HEK293 (cell line): Measurements from ENCODE around the gene CHL1.

Experiments used
- PRDM1 ChIP-seq: fragments of 450-650 bp; formaldehyde crosslinking; IDR thresholded peaks from 2 replicates; pipeline ENCODE4; 2016; ENCODE audit warnings: missing biosample characterization, missing genetic modification characterization
- TCF7L2 ChIP-seq: IDR thresholded peaks from 2 replicates; pipeline ENCODE4 v1.6.1; 2011; ENCODE audit warnings: low read depth, mild to moderate bottlenecking, inconsistent platforms, low read length, moderate library complexity, borderline replicate concordance
- TRIM28 ChIP-seq: IDR thresholded peaks from 2 replicates; pipeline ENCODE4 v1.6.1; 2011; ENCODE audit warnings: low read length, control low read depth, borderline replicate concordance
- ZNF132 ChIP-seq: fragments of 450-650 bp; formaldehyde crosslinking; IDR thresholded peaks from 2 replicates; pipeline ENCODE4 v1.5.1; 2017; ENCODE audit warnings: missing biosample characterization, missing genetic modification characterization, borderline replicate concordance
- ZNF274 ChIP-seq, 2 experiments: fragments of 200-500 bp in 1 of 2; fragments of 450-650 bp in 1 of 2; sonication (Bioruptor generic) in 1 of 2; formaldehyde crosslinking in 1 of 2; IDR thresholded peaks; 2 replicates each; pipeline versions ENCODE4 v1.5.1 to v1.6.1; 2014 to 2016; ENCODE audit warnings: borderline replicate concordance in 1 of 2, inconsistent platforms in 1 of 2, low read length in 1 of 2, missing biosample characterization in 1 of 2, missing genetic modification characterization in 1 of 2
- ZNF544 ChIP-seq: fragments of 450-650 bp; formaldehyde crosslinking; IDR thresholded peaks from 2 replicates; pipeline ENCODE4 v1.5.0; 2017; ENCODE audit warnings: missing biosample characterization, missing genetic modification characterization
- ZNF561 ChIP-seq: fragments of 450-650 bp; IDR thresholded peaks from 2 replicates; pipeline ENCODE4 v1.5.1; 2018; ENCODE audit warnings: missing biosample characterization, missing genetic modification characterization, borderline replicate concordance
- ZNF785 ChIP-seq: fragments of 450-650 bp; formaldehyde crosslinking; IDR thresholded peaks from 2 replicates; pipeline ENCODE4 v1.5.1; 2016; ENCODE audit warnings: missing biosample characterization, missing genetic modification characterization
- TF ChIP-seq, protein P1 (sequence below): fragments of 450-650 bp; formaldehyde crosslinking; IDR thresholded peaks from 2 replicates; pipeline ENCODE4 v1.5.1; 2016; ENCODE audit warnings: missing biosample characterization, missing genetic modification characterization
- TF ChIP-seq, protein P2 (sequence below): fragments of 450-650 bp; formaldehyde crosslinking; IDR thresholded peaks from 2 replicates; pipeline ENCODE4 v1.5.1; 2016; ENCODE audit warnings: missing biosample characterization, missing genetic modification characterization
- TF ChIP-seq, protein P3 (sequence below): fragments of 450-650 bp; formaldehyde crosslinking; IDR thresholded peaks from 2 replicates; pipeline ENCODE4 v1.5.1; 2016; ENCODE audit warnings: missing biosample characterization, missing genetic modification characterization
- TF ChIP-seq, protein P4 (sequence below): fragments of 450-650 bp; formaldehyde crosslinking; IDR thresholded peaks from 2 replicates; pipeline ENCODE4 v1.5.1; 2016; ENCODE audit warnings: missing biosample characterization, missing genetic modification characterization
- TF ChIP-seq, protein P5 (sequence below): fragments of 450-650 bp; IDR thresholded peaks from 2 replicates; pipeline ENCODE4 v1.5.1; 2018; ENCODE audit warnings: missing biosample characterization, mild to moderate bottlenecking, missing genetic modification characterization

DNA sequence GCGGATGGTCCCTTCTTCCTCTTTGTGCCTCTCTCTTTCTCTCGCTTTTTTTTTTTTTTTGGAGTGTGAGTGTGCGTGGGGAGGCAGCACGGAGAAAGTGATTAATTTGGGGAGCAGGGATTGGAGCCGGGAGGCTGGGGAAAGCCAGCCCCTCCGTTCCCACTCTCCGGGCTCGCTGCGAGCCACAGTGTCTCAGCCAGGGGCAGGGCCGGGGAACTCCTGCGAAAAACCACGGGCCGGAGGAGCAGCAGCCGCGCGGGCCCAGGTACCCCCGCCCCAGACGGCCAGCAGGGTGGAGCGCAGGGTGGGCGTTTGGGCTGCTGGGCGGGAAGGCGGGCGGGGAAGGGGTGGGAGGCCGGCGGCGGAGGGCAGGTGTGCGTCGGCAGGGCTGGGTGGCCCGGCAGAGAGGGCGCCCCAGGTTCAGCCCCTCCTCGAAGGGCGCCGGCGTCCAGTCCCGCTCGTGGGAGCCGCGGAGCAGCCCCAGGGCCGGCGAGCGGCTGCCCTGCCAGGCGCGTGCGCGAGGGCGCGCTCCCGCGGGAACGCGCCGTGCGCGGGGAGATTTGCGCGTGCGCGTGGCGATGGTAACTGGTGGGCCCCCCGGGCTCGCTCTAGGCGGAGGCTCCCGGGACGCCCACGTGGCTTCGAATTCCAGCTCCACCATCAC, 1.4 kb downstream of the CHL1 start:
- TF ChIP-seq ZNF132 (tag by site-specific recombination), result no peak
- TF ChIP-seq, protein P1, sequence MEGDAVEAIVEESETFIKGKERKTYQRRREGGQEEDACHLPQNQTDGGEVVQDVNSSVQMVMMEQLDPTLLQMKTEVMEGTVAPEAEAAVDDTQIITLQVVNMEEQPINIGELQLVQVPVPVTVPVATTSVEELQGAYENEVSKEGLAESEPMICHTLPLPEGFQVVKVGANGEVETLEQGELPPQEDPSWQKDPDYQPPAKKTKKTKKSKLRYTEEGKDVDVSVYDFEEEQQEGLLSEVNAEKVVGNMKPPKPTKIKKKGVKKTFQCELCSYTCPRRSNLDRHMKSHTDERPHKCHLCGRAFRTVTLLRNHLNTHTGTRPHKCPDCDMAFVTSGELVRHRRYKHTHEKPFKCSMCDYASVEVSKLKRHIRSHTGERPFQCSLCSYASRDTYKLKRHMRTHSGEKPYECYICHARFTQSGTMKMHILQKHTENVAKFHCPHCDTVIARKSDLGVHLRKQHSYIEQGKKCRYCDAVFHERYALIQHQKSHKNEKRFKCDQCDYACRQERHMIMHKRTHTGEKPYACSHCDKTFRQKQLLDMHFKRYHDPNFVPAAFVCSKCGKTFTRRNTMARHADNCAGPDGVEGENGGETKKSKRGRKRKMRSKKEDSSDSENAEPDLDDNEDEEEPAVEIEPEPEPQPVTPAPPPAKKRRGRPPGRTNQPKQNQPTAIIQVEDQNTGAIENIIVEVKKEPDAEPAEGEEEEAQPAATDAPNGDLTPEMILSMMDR, result no peak
- no peak for TF ChIP-seq ZNF785
- TF ChIP-seq, protein P2, sequence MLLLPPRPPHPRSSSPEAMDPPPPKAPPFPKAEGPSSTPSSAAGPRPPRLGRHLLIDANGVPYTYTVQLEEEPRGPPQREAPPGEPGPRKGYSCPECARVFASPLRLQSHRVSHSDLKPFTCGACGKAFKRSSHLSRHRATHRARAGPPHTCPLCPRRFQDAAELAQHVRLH (tag by site-specific recombination), result no peak
- TF ChIP-seq, protein P3, sequence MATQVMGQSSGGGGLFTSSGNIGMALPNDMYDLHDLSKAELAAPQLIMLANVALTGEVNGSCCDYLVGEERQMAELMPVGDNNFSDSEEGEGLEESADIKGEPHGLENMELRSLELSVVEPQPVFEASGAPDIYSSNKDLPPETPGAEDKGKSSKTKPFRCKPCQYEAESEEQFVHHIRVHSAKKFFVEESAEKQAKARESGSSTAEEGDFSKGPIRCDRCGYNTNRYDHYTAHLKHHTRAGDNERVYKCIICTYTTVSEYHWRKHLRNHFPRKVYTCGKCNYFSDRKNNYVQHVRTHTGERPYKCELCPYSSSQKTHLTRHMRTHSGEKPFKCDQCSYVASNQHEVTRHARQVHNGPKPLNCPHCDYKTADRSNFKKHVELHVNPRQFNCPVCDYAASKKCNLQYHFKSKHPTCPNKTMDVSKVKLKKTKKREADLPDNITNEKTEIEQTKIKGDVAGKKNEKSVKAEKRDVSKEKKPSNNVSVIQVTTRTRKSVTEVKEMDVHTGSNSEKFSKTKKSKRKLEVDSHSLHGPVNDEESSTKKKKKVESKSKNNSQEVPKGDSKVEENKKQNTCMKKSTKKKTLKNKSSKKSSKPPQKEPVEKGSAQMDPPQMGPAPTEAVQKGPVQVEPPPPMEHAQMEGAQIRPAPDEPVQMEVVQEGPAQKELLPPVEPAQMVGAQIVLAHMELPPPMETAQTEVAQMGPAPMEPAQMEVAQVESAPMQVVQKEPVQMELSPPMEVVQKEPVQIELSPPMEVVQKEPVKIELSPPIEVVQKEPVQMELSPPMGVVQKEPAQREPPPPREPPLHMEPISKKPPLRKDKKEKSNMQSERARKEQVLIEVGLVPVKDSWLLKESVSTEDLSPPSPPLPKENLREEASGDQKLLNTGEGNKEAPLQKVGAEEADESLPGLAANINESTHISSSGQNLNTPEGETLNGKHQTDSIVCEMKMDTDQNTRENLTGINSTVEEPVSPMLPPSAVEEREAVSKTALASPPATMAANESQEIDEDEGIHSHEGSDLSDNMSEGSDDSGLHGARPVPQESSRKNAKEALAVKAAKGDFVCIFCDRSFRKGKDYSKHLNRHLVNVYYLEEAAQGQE (tag by site-specific recombination), result no peak
- TF ChIP-seq, protein P4, sequence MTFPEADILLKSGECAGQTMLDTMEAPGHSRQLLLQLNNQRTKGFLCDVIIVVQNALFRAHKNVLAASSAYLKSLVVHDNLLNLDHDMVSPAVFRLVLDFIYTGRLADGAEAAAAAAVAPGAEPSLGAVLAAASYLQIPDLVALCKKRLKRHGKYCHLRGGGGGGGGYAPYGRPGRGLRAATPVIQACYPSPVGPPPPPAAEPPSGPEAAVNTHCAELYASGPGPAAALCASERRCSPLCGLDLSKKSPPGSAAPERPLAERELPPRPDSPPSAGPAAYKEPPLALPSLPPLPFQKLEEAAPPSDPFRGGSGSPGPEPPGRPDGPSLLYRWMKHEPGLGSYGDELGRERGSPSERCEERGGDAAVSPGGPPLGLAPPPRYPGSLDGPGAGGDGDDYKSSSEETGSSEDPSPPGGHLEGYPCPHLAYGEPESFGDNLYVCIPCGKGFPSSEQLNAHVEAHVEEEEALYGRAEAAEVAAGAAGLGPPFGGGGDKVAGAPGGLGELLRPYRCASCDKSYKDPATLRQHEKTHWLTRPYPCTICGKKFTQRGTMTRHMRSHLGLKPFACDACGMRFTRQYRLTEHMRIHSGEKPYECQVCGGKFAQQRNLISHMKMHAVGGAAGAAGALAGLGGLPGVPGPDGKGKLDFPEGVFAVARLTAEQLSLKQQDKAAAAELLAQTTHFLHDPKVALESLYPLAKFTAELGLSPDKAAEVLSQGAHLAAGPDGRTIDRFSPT (tag by site-specific recombination), result no peak
- TF ChIP-seq, protein P5, sequence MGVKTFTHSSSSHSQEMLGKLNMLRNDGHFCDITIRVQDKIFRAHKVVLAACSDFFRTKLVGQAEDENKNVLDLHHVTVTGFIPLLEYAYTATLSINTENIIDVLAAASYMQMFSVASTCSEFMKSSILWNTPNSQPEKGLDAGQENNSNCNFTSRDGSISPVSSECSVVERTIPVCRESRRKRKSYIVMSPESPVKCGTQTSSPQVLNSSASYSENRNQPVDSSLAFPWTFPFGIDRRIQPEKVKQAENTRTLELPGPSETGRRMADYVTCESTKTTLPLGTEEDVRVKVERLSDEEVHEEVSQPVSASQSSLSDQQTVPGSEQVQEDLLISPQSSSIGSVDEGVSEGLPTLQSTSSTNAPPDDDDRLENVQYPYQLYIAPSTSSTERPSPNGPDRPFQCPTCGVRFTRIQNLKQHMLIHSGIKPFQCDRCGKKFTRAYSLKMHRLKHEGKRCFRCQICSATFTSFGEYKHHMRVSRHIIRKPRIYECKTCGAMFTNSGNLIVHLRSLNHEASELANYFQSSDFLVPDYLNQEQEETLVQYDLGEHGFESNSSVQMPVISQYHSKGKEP (tag by site-specific recombination), result no peak
- TF ChIP-seq TCF7L2, result no peak
- no peak for TF ChIP-seq TRIM28
- TF ChIP-seq ZNF544 (tag by site-specific recombination), result no peak
- TF ChIP-seq ZNF561 (tag by site-specific recombination), result no peak
- no peak for TF ChIP-seq PRDM1
- no peak for TF ChIP-seq ZNF274 (IDR thresholded peaks at IDR 0.05; ENCODE audit: low read length)
- TF ChIP-seq ZNF274 (tag by site-specific recombination; IDR thresholded peaks at IDR 0.05; ENCODE audit: borderline replicate concordance), result no peak
